ENCODE results near the gene PPOX.

The PPOX gene

GRCh38 chr1:161161652-161162051 is 4.6 kb upstream of the PPOX start:
- H3F3A ChIP-seq (ENCODE audit: insufficient read depth), result peaks cover 17% of the 10 kb centered on the region; the same call in 1 of the 2 replicates
- no peaks in the 10 kb centered on the region for H4K20me1 ChIP-seq (ENCODE audit: low read depth, low read length)
- H3K79me2 ChIP-seq (ENCODE audit: insufficient read depth, low read length), result peaks cover 6% of the 10 kb centered on the region; the same call in 1 of the 2 replicates
- H3K27ac ChIP-seq (ENCODE audit: low read depth, low read length), result no peak overlapping the region
- TF ChIP-seq EZH2phosphoT487 (conservative IDR thresholded peaks at IDR 0.05; ENCODE audit: low read length) (no peak), CTCF (IDR thresholded peaks at IDR 0.05; ENCODE audit: insufficient read depth, low read length, poor library complexity, severe bottlenecking) (no peak)
- no peaks in the 10 kb centered on the region for H3K36me3 ChIP-seq (ENCODE audit: low read length)
- H3K27me3 ChIP-seq (ENCODE audit: low read length), result no peaks in the 10 kb centered on the region
- no peaks in the 10 kb centered on the region for H3K9me2 ChIP-seq (replicated peaks; ENCODE audit: insufficient read depth, low read length)
- H2AFZ ChIP-seq (ENCODE audit: low read depth, low read length, severe bottlenecking), result no peak overlapping the region
- H3K9me3 ChIP-seq (ENCODE audit: insufficient read depth, low read length), result no peaks in the 10 kb centered on the region
- H3K9ac ChIP-seq (ENCODE audit: low read length), result no peak overlapping the region
- no peak overlapping the region for H3K4me2 ChIP-seq (ENCODE audit: low read depth, low read length, poor library complexity, severe bottlenecking)
- no peak overlapping the region for H3K4me3 ChIP-seq (ENCODE audit: insufficient read depth, low read length, poor library complexity, severe bottlenecking)

GRCh38 chr1:161162052-161162451 is 4.2 kb upstream of the PPOX start:
- H3K4me3 ChIP-seq (ENCODE audit: insufficient read depth, low read length, poor library complexity, severe bottlenecking), result no peak overlapping the region
- H2AFZ ChIP-seq (ENCODE audit: low read depth, low read length, severe bottlenecking), result no peak overlapping the region
- peaks cover 6% of the 10 kb centered on the region; the same call in 1 of the 2 replicates for H3K79me2 ChIP-seq (ENCODE audit: insufficient read depth, low read length)
- H3F3A ChIP-seq (ENCODE audit: insufficient read depth), result peaks cover 17% of the 10 kb centered on the region; the same call in 1 of the 2 replicates
- H3K36me3 ChIP-seq (ENCODE audit: low read length), result no peaks in the 10 kb centered on the region
- no peaks in the 10 kb centered on the region for H3K9me2 ChIP-seq (replicated peaks; ENCODE audit: insufficient read depth, low read length)
- TF ChIP-seq CTCF (IDR thresholded peaks at IDR 0.05; ENCODE audit: insufficient read depth, low read length, poor library complexity, severe bottlenecking) (no peak), EZH2phosphoT487 (conservative IDR thresholded peaks at IDR 0.05; ENCODE audit: low read length) (no peak)
- H3K9me3 ChIP-seq (ENCODE audit: insufficient read depth, low read length), result no peaks in the 10 kb centered on the region
- no peak overlapping the region for H3K27ac ChIP-seq (ENCODE audit: low read depth, low read length)
- H3K27me3 ChIP-seq (ENCODE audit: low read length), result no peaks in the 10 kb centered on the region
- no peaks in the 10 kb centered on the region for H4K20me1 ChIP-seq (ENCODE audit: low read depth, low read length)
- no peak overlapping the region for H3K9ac ChIP-seq (ENCODE audit: low read length)
- H3K4me2 ChIP-seq (ENCODE audit: low read depth, low read length, poor library complexity, severe bottlenecking), result no peak overlapping the region

- peaks cover 6% of the 10 kb centered on the region; the same call in 1 of the 2 replicates for H3K79me2 ChIP-seq (ENCODE audit: insufficient read depth, low read length)
- H3K36me3 ChIP-seq (ENCODE audit: low read length), result no peaks in the 10 kb centered on the region
- H3K9me3 ChIP-seq (ENCODE audit: insufficient read depth, low read length), result no peaks in the 10 kb centered on the region
- no peaks in the 10 kb centered on the region for H3K9me2 ChIP-seq (replicated peaks; ENCODE audit: insufficient read depth, low read length)
- no peak overlapping the region for H3K9ac ChIP-seq (ENCODE audit: low read length)
- no peak overlapping the region for H3K4me3 ChIP-seq (ENCODE audit: insufficient read depth, low read length, poor library complexity, severe bottlenecking)
- no peaks in the 10 kb centered on the region for H3K27me3 ChIP-seq (ENCODE audit: low read length)
- no peak overlapping the region for H2AFZ ChIP-seq (ENCODE audit: low read depth, low read length, severe bottlenecking)
- no peaks in the 10 kb centered on the region for H4K20me1 ChIP-seq (ENCODE audit: low read depth, low read length)
- no peak overlapping the region for H3K4me2 ChIP-seq (ENCODE audit: low read depth, low read length, poor library complexity, severe bottlenecking)
- H3F3A ChIP-seq (ENCODE audit: insufficient read depth), result peaks cover 16% of the 10 kb centered on the region; the same call in 1 of the 2 replicates
- TF ChIP-seq EZH2phosphoT487 (conservative IDR thresholded peaks at IDR 0.05; ENCODE audit: low read length) (no peak), CTCF (IDR thresholded peaks at IDR 0.05; ENCODE audit: insufficient read depth, low read length, poor library complexity, severe bottlenecking) (no peak)
- H3K27ac ChIP-seq (ENCODE audit: low read depth, low read length), result no peak overlapping the region
Observed at GRCh38 chr1:161162806-161163205, 3.4 kb upstream of the PPOX start.
